HepG2 (cell line): ENCODE results near the gene GJA5. TPM values are rescaled to one million over a fixed set of nuclear protein-coding genes. Genes with fewer than 3 reads are reported as not detected.

Experiments used
- ATAC-seq: fragments of 200-7000 bp; cut with Tn5 transposase; 3 replicates; pipeline ENCODE4 v1.9.1; 2020; ENCODE audit warnings: mild to moderate bottlenecking, moderate library complexity
- BruUV-seq: library from RNA; stranded (reverse); fragments of 400-500 nt; replicated peaks from 2 replicates; lab custom pipeline; 2021; lab: Mats Ljungman, UMichigan
- CTCF ChIA-PET: fragments of 300-600 bp; formaldehyde crosslinking; extraction: SDS; loops from one replicate; lab custom pipeline; 2021; ENCODE audit warnings: low total read pairs, inconsistent platforms, low intra/inter-chr PET ratio; lab: Yijun Ruan, JAX
- POLR2A ChIA-PET: fragments of 350-600 bp; sonication (Branson Sonifier 250); formaldehyde crosslinking; loops from one replicate; lab custom pipeline; 2020; ENCODE audit warnings: antibody characterized with exemption, inconsistent platforms; lab: Yijun Ruan, JAX
- DNase-seq: peaks from one replicate; pipeline ENCODE4 v3.0.0-alpha.2; 2015; ENCODE audit warnings: low spot score
- FAIRE-seq: peaks from 3 replicates; lab custom pipeline; 2011; peaks lifted over from hg19 to GRCh38; lab: Jason Lieb, UNC
- H2AFZ ChIP-seq: one replicate; pipeline ENCODE4 v1.6.1; 2011; ENCODE audit warnings: low read length, inconsistent platforms
- H3K27ac ChIP-seq: fragments of 300-600 bp; 3 replicates; pipeline ENCODE4 v1.8.0; 2011; ENCODE audit warnings: mixed run types, mild to moderate bottlenecking, mixed read lengths, low read length, inconsistent platforms; ENCODE audit not compliant: insufficient read depth; ENCODE audit errors: extremely low read length
- H3K27me3 ChIP-seq, 2 experiments: fragments of 200-600 bp in 1 of 2; 2 replicates in 1 of 2; 3 replicates in 1 of 2; pipeline versions ENCODE4 v1.6.0 to v1.8.0; 2011; ENCODE audit warnings: low read length in 2 of 2, mild to moderate bottlenecking in 2 of 2, moderate library complexity in 2 of 2, inconsistent platforms in 1 of 2; ENCODE audit not compliant: insufficient read depth in 2 of 2, control insufficient read depth in 1 of 2
- H3K36me3 ChIP-seq, 2 experiments: fragments of 200-600 bp in 1 of 2; replicated peaks in 1 of 2; 2 replicates in 1 of 2; 3 replicates in 1 of 2; pipeline versions ENCODE4 v1.5.1 to v1.8.0; 2011; ENCODE audit warnings: low read length in 2 of 2, inconsistent platforms in 1 of 2; ENCODE audit not compliant: insufficient read depth in 2 of 2, control insufficient read depth in 1 of 2
- H3K4me1 ChIP-seq: 2 replicates; pipeline ENCODE4 v1.5.1; 2012; ENCODE audit warnings: low read length, inconsistent platforms; ENCODE audit not compliant: insufficient read depth
- H3K4me2 ChIP-seq: 2 replicates; pipeline ENCODE4 v1.6.0; 2011; ENCODE audit warnings: low read depth, low read length, inconsistent platforms
- H3K4me3 ChIP-seq, 3 experiments: fragments of 200-600 bp in 1 of 3; sonication (generic), shearing (Covaris generic) in 1 of 3; replicated peaks in 1 of 3; 2 replicates each; pipeline ENCODE4 v1.5.1; 2011 to 2016; ENCODE audit warnings: low read length in 3 of 3, inconsistent platforms in 2 of 3, low read depth in 2 of 3, mild to moderate bottlenecking in 2 of 3, control low read depth in 1 of 3, mixed read lengths in 1 of 3; ENCODE audit not compliant: insufficient read depth in 1 of 3
- H3K79me2 ChIP-seq: one replicate; pipeline ENCODE4 v1.6.1; 2011; ENCODE audit warnings: low read length, inconsistent platforms; ENCODE audit not compliant: insufficient read depth
- H3K9ac ChIP-seq: 2 replicates; pipeline ENCODE4 v1.6.0; 2011; ENCODE audit warnings: mild to moderate bottlenecking, low read depth, low read length, inconsistent platforms; ENCODE audit not compliant: insufficient read depth
- H3K9me3 ChIP-seq: 2 replicates; pipeline ENCODE4 v1.5.1; 2012; ENCODE audit warnings: mild to moderate bottlenecking, low read length
- H4K20me1 ChIP-seq: 2 replicates; pipeline ENCODE4 v1.6.0; 2011; ENCODE audit warnings: inconsistent platforms, mild to moderate bottlenecking, low read length, moderate library complexity; ENCODE audit not compliant: insufficient read depth
- ARNT2 ChIP-seq: sonication (generic); formaldehyde crosslinking; IDR thresholded peaks from 2 replicates; pipeline ENCODE4 v1.8.0; 2022; ENCODE audit warnings: mild to moderate bottlenecking, low read depth, missing genetic modification reagents, moderate library complexity
- HDAC2 ChIP-seq: sonication (generic); formaldehyde crosslinking; IDR thresholded peaks from 2 replicates; pipeline ENCODE4 v1.4.0; 2020; ENCODE audit warnings: missing genetic modification reagents
- IRX3 ChIP-seq: sonication (generic); formaldehyde crosslinking; IDR thresholded peaks from 2 replicates; pipeline ENCODE4 v1.8.1; 2023; ENCODE audit warnings: mild to moderate bottlenecking, low read depth, missing genetic modification reagents, borderline replicate concordance
- KLF6 ChIP-seq: IDR thresholded peaks from 2 replicates; pipeline ENCODE4 v1.8.0; 2016; ENCODE audit warnings: missing biosample characterization, missing genetic modification reagents
- MEIS2 ChIP-seq: sonication (generic); formaldehyde crosslinking; IDR thresholded peaks from 2 replicates; pipeline ENCODE4 v1.9.0; 2021; ENCODE audit warnings: mild to moderate bottlenecking, missing genetic modification reagents
- NFYB ChIP-seq: sonication (generic); formaldehyde crosslinking; IDR thresholded peaks from 2 replicates; pipeline ENCODE4 v1.4.0; 2020; ENCODE audit warnings: missing genetic modification reagents
- NFYC ChIP-seq: IDR thresholded peaks from 2 replicates; pipeline ENCODE4 v1.6.1; 2016; ENCODE audit warnings: missing genetic modification reagents, missing compliant biosample characterization
- TGIF2 ChIP-seq: IDR thresholded peaks from 2 replicates; pipeline ENCODE4 v1.6.1; 2016; ENCODE audit warnings: control low read depth, missing compliant biosample characterization
- YEATS4 ChIP-seq: sonication (generic); formaldehyde crosslinking; IDR thresholded peaks from 2 replicates; pipeline ENCODE4 v1.4.0; 2020; ENCODE audit warnings: missing genetic modification reagents, borderline replicate concordance
- ZFAT ChIP-seq: sonication (generic); formaldehyde crosslinking; conservative IDR thresholded peaks from 2 replicates; pipeline ENCODE4 v1.8.1; 2023; ENCODE audit warnings: missing genetic modification reagents, inconsistent platforms
- ZNF136 ChIP-seq: sonication (generic); formaldehyde crosslinking; IDR thresholded peaks from 2 replicates; pipeline ENCODE4 v1.8.1; 2022; ENCODE audit warnings: low read depth, mild to moderate bottlenecking, moderate library complexity, missing genetic modification reagents
- ZNF382 ChIP-seq: sonication (generic); formaldehyde crosslinking; IDR thresholded peaks from 2 replicates; pipeline ENCODE4 v1.5.0; 2020; ENCODE audit warnings: missing genetic modification reagents, mild to moderate bottlenecking, borderline replicate concordance
- ZNF549 ChIP-seq: sonication (generic); formaldehyde crosslinking; IDR thresholded peaks from 2 replicates; pipeline ENCODE4 v1.5.0; 2020; ENCODE audit warnings: missing genetic modification reagents
- ZNF678 ChIP-seq: sonication (generic); formaldehyde crosslinking; IDR thresholded peaks from 2 replicates; pipeline ENCODE4 v1.4.0; 2020; ENCODE audit warnings: mild to moderate bottlenecking, missing genetic modification reagents
- ZNF780A ChIP-seq: sonication (generic); formaldehyde crosslinking; IDR thresholded peaks from 2 replicates; pipeline ENCODE4 v1.8.0; 2022; ENCODE audit warnings: mild to moderate bottlenecking, missing genetic modification reagents, moderate library complexity
- ZNF83 ChIP-seq: sonication (generic); formaldehyde crosslinking; IDR thresholded peaks from 2 replicates; pipeline ENCODE4 v1.4.0; 2020; ENCODE audit warnings: missing genetic modification reagents, mild to moderate bottlenecking, borderline replicate concordance
- WGBS: methylation state at CpG from one replicate; pipeline ENCODE4 v1.1.6; 2017; ENCODE audit warnings: low lambda C conversion rate; 5-methylcytosine and 5-hydroxymethylcytosine counted together
- in situ Hi-C: cut with HindIII; loops from 2 replicates; pipeline ENCODE4 v1.10.0; 2017; ENCODE audit warnings: low pct_unique_long_range_greater_than_20kb; ENCODE audit not compliant: extremely low pct_ligation_motif_present
- intact Hi-C: fragments of 100-400 bp; cut with micrococcal nuclease; formaldehyde crosslinking; loops from one replicate; pipeline ENCODE4 v1.10.0; 2022; ENCODE audit not compliant: unreplicated experiment
- polyA plus RNA-seq, 8 experiments: library from polyadenylated mRNA; depleted of rRNA in 3 of 8; stranded (reverse) in 7 of 8; unstranded in 1 of 8; fragments of >200 nt; fragmentation: Illumina TruSeq in 4 of 8; extraction: Trizol in 4 of 8; gene quantifications; 2 replicates each; pipeline versions ENCODE4 v1.2.1 to v1.2.3, GENCODE V29; 2011 to 2016; ENCODE audit warnings: low read depth in 4 of 8, missing spikeins in 1 of 8, mixed read lengths in 1 of 8; ENCODE audit not compliant: insufficient read depth in 1 of 8
- total RNA-seq, 5 experiments: library from RNA; depleted of rRNA; stranded (reverse); fragments of >200 nt; fragmentation: Illumina TruSeq; extraction: Trizol; gene quantifications; 2 replicates each; pipeline ENCODE4 v1.2.3, GENCODE V29; 2016; ENCODE audit warnings: low read depth in 1 of 5
- TF ChIP-seq, protein P1 (sequence below): sonication (generic); formaldehyde crosslinking; IDR thresholded peaks from 2 replicates; pipeline ENCODE4 v1.4.0; 2020; ENCODE audit warnings: mild to moderate bottlenecking, missing genetic modification reagents
- TF ChIP-seq, protein P2 (sequence below): IDR thresholded peaks from 2 replicates; pipeline ENCODE4 v1.6.1; 2016; ENCODE audit warnings: control low read depth
- TF ChIP-seq, protein P3 (sequence below): sonication (generic); formaldehyde crosslinking; IDR thresholded peaks from 2 replicates; pipeline ENCODE4 v1.8.0; 2023; ENCODE audit warnings: mild to moderate bottlenecking, missing genetic modification reagents
- TF ChIP-seq, protein P4 (sequence below): sonication (generic); formaldehyde crosslinking; conservative IDR thresholded peaks from 2 replicates; pipeline ENCODE4 v1.8.0; 2022; ENCODE audit warnings: missing genetic modification reagents

GJA5 gene
- total and polyA plus RNA-seq, 2 of the 13 experiments (the other 11 are each of a cell fraction or from before 2014, with no cell fraction given) = not detected

DNA sequence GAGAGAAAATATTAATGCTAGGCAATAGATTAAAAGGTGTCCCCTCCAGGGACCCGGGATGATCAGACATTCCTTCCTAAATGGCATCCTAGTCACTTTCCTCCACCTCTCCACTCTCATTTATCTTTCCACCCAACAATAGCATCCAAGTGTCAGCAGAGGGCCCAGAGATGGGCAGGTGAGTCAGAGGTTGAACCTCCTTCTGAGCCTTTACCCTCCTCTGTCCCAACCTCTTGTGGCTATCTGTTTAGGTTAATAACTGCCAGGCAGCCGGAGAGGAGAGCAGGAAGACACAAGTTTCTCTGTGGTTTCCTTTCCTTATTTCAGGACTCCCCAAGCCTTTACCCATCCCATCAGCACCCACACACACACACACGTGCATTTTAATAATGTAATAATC is 4.1 kb downstream of the GJA5 start (continued):
- TF ChIP-seq, protein P1, sequence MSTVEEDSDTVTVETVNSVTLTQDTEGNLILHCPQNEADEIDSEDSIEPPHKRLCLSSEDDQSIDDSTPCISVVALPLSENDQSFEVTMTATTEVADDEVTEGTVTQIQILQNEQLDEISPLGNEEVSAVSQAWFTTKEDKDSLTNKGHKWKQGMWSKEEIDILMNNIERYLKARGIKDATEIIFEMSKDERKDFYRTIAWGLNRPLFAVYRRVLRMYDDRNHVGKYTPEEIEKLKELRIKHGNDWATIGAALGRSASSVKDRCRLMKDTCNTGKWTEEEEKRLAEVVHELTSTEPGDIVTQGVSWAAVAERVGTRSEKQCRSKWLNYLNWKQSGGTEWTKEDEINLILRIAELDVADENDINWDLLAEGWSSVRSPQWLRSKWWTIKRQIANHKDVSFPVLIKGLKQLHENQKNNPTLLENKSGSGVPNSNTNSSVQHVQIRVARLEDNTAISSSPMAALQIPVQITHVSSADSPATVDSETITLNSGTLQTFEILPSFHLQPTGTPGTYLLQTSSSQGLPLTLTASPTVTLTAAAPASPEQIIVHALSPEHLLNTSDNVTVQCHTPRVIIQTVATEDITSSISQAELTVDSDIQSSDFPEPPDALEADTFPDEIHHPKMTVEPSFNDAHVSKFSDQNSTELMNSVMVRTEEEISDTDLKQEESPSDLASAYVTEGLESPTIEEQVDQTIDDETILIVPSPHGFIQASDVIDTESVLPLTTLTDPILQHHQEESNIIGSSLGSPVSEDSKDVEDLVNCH = no peak
- TF ChIP-seq HDAC2 (no peak), ZNF549 (CRISPR knock-in tag) (no peak)
- TF ChIP-seq, all 625 proteins: peak for 0

DNA sequence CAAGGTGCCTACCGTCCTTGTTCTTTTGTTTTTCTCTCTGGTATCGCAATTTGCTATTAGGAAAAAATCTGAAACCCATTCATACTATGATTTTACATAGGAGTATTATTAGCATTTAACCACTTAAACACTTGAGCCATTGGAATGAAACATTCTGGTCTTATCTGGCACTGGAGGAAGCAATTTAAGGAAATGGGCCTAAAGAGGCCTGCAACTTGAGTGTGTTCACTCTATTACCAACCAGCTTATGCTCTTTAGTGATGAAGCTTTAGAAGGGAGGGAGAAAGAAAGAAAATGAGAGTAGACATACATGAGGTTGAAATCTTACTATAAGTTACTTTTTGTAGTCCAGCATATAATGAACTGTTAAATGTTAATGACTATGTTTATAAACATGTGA is 5.7 kb downstream of the GJA5 start:
- H3K9ac ChIP-seq = no peak overlapping the region
- H4K20me1 ChIP-seq = no peaks in the 10 kb centered on the region
- no peaks in the 10 kb centered on the region for H3K36me3 ChIP-seq
- ChIA-PET CTCF (no interaction called here), POLR2A (no interaction called here)
- H3K27ac ChIP-seq = no peak overlapping the region
- in situ Hi-C loops (no loop called here), intact Hi-C loops (no loop called here)
- BruUV-seq = no TSS peak
- no peak overlapping the region for H2AFZ ChIP-seq
- peaks cover 27% of the 10 kb centered on the region for H3K4me1 ChIP-seq
- ATAC-seq (no peak), FAIRE-seq (no peak), DNase-seq (no peak)
- no peaks in the 10 kb centered on the region for H3K9me3 ChIP-seq
- no peak overlapping the region for H3K4me2 ChIP-seq
- H3K79me2 ChIP-seq = no peaks in the 10 kb centered on the region
- H3K27me3 ChIP-seq = peaks cover 0 to 3% of the 10 kb centered on the region in 2 experiments; a peak in 1 of 5 replicates
- H3K4me3 ChIP-seq = no peak overlapping the region
- 72% methylated on average over 2 of the region's 2 CpGs for WGBS
- TF ChIP-seq IRX3 (no peak), NFYC (CRISPR knock-in tag) (no peak), ZNF678 (CRISPR knock-in tag) (no peak), NFYB (CRISPR knock-in tag) (no peak), YEATS4 (CRISPR knock-in tag) (no peak), TGIF2 (CRISPR knock-in tag) (no peak), ZNF382 (CRISPR knock-in tag) (no peak), KLF6 (no peak), ZNF780A (CRISPR knock-in tag) (no peak), ZNF136 (CRISPR knock-in tag) (no peak), MEIS2 (CRISPR knock-in tag) (no peak), ZNF83 (CRISPR knock-in tag) (no peak), ZFAT (CRISPR knock-in tag) (no peak), ARNT2 (CRISPR knock-in tag) (no peak)
- TF ChIP-seq, protein P2, sequence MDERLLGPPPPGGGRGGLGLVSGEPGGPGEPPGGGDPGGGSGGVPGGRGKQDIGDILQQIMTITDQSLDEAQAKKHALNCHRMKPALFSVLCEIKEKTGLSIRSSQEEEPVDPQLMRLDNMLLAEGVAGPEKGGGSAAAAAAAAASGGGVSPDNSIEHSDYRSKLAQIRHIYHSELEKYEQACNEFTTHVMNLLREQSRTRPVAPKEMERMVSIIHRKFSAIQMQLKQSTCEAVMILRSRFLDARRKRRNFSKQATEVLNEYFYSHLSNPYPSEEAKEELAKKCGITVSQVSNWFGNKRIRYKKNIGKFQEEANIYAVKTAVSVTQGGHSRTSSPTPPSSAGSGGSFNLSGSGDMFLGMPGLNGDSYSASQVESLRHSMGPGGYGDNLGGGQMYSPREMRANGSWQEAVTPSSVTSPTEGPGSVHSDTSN = no peak
- TF ChIP-seq, protein P3, sequence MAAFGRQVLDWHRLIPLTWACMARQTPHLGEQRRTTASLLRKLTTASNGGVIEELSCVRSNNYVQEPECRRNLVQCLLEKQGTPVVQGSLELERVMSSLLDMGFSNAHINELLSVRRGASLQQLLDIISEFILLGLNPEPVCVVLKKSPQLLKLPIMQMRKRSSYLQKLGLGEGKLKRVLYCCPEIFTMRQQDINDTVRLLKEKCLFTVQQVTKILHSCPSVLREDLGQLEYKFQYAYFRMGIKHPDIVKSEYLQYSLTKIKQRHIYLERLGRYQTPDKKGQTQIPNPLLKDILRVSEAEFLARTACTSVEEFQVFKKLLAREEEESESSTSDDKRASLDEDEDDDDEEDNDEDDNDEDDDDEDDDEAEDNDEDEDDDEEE (CRISPR knock-in tag) = no peak
- TF ChIP-seq, protein P4, sequence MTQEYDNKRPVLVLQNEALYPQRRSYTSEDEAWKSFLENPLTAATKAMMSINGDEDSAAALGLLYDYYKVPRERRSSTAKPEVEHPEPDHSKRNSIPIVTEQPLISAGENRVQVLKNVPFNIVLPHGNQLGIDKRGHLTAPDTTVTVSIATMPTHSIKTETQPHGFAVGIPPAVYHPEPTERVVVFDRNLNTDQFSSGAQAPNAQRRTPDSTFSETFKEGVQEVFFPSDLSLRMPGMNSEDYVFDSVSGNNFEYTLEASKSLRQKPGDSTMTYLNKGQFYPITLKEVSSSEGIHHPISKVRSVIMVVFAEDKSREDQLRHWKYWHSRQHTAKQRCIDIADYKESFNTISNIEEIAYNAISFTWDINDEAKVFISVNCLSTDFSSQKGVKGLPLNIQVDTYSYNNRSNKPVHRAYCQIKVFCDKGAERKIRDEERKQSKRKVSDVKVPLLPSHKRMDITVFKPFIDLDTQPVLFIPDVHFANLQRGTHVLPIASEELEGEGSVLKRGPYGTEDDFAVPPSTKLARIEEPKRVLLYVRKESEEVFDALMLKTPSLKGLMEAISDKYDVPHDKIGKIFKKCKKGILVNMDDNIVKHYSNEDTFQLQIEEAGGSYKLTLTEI (CRISPR knock-in tag) = no peak
